Measurements from ENCODE around the gene ACER3.
"Not testable (repeated sequence)": the region's sequence is repeated elsewhere in the genome, so short reads cannot be mapped to it uniquely, and the experiment has no call there.

ACER3 gene

DNA sequence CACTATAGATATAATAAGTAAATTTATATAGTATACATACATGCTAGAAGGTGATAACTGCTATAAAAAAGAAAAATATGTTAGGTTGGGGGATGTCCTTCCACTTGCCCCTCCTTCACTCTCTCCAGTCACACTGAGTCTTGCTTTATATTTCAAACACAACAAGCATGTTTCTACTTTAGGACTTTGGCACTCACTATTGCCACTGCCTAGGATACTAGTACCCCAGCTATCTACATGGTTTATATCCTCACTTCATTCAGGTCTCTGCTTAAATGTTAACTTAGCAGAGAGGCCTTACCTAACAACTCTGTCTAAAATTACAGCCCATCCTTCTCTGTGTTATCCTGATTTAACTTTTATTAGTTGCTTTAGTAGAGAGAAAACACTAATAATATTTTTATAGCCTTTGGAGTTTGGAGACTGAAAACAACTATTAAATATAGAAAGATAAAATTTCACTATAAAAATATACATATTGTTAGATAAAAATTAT, 134.4 kb downstream of the ACER3 start:
- no peak for DNase-seq (ENCODE audit: low read depth)

GRCh38 chr11:76997512-76997911, 136.8 kb downstream of the ACER3 start:
- no peak for DNase-seq (ENCODE audit: low read depth)

- no peak for DNase-seq (ENCODE audit: low read depth)
These were observed 138.9 kb downstream of the ACER3 start for GRCh38 chr11:76999597-76999996.

DNA sequence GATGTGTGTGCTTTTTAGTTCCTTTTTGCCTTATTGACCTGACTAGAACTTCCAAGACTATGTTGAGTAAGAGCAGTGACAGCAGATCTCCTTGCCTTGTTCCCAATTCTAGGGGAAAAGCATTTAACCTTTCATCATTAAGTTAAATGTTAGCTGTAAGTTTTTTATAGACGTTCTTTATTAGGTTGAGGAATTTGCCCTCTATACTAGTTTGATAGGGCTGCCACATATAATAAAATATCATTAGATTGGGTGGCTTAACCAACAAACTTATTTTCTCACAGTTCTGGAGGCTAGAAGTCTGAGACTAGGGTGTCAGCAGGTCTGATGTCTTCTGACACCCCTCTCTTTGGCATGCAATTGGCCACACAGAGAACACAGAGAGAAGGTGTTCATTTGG, 140.9 kb downstream of the ACER3 start:
- no peak for DNase-seq (ENCODE audit: low read depth)

DNA sequence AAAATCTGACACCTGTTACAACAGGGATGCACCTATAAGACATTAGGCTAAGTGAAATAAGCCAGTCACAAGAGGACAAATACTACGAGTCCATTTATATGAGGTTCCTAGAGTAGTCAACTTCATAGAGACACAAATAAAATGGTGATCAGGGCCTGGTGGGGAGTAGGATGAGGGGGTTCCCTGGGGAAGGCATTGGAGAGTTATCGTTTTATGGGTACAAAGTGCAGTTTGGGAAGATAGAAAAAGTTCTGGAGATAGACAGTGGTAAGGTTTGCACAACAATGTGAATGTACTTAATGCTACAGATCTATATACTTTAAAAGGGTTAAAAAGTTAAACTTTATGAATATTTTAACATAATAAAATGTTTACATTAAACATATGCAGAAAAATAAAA, 142.1 kb downstream of the ACER3 start:
- no peak for DNase-seq (ENCODE audit: low read depth)

DNA sequence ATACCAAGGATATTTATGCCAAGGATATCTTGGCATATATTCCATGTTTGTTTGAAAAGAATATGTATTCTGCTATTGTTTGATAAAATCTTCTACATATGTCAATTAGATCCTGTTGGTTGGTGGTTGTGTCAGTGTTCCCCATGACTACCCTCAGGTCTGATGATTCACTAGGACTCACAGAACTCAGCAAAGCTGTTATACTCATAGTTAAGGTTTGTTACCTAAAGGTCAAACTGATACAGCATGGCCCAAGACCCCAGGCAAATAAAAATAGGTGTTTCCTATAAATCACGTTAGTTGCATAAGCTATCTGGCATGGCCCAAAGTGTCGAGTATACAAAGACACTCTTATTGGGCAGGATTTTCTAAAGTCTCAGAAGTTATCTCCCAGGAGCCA, 143.2 kb downstream of the ACER3 start:
- DNase-seq (ENCODE audit: low read depth) = no peak

DNA sequence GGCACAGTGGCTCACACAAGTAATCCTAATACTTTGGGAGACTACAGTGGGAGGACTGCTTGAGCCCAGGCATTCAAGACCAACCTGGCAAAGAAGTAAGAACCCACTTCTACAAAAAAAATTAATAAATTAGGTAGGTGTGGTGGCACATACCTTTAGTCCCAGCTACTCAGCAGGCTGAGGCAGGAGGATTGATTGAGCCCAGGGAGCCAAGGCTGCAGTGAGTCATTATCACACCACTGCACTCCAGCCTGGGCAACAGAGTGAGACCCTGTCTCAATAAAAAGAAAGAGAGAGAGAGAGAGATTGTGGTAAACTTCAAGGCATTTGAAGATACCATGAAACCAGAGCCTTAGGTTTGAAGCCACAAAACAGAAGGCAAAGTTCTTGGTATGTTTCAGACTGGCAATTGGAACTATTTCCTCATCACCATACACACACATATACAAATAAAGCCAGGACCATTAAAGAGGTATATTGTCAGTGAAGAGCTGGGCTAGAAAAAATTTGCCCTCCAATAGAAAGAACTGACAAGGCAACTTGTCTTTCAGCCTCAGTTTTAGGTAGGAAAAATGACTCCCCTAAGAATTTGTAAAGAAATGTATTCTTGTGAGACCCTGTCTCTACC, 148.9 kb downstream of the ACER3 start:
- DNase-seq (ENCODE audit: low read depth) = no peak

GRCh38 chr11:77014669-77015068, 154.0 kb downstream of the ACER3 start:
- DNase-seq (ENCODE audit: low read depth) = no peak

DNA sequence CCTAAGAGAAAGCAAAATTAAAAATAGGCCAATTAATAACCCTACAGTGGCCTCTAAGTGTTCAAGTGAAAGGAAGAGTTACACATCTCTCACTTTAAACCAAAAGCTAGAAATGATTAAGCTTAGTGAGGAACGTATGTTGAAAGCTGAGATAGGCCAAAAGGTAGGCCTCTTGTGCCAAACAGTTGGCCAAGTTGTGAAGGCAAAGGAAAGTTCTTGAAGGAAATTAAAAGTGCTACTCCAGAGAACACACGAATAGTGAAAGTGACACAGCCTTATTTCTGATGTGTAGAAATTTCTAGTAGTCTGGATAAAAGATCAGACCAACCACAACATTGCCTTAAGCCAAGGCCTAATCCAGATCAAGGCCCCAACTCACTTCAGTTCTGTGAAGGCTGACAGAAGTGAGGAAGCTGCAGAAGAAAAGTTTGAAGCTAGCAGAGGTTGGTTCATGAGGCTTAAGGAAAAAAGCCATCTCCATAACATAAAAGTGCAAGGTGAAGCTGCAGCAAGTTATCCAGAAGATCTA, 157.7 kb downstream of the ACER3 start:
- DNase-seq (ENCODE audit: low read depth) = not testable (repeated sequence)

DNA sequence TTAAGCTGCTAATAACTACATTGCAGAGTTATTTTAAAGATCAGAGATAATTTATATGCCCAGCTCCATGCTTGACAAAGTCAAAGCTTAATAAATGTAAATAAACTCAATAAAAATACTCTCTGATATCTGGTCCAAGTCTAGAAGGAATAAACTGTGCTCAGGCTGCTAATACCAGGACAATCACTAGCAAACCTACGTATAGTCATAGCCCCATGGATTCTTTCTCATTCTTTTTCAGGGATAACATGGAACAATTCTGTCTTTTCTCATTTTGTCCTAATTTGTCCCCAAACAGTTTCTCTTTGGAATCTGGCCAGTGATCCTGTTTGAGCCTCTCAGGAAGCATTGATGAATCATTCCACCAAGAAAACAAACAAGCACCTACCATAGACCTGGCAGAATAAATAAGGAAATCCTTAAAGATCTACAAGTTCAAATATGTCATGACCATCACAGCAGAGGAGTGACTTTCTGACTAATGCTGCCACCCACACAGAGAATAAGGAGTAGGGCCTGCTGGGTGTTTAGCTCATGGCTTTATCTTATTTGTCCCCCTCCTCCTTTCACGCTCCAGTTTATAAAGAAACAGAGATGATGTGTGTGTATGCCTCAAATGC, 159.4 kb downstream of the ACER3 start:
- DNase-seq (ENCODE audit: low read depth) = no peak

DNA sequence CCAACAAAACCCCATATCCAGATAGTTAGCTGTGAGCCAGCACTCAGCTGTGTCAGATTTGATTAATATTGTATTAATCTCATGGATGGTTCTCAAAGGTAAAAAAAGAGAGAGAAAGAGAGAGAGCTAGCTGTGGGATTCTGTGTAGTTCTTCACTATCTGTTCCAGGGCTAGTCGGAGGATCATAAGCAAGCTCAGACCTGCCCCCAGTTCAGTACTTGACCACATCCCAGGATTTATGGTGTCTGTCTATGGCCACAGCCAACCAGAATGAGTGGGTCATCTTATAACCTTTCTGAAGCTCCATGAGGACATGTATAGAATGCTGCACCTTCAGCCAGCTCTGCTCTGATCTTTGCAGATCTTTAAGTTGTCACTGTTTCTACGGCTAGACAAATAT, 160.0 kb downstream of the ACER3 start:
- no peak for DNase-seq (ENCODE audit: low read depth)

- no peak for DNase-seq (ENCODE audit: low read depth)
These were observed 164.0 kb downstream of the ACER3 start for GRCh38 chr11:77024745-77025144.

DNA sequence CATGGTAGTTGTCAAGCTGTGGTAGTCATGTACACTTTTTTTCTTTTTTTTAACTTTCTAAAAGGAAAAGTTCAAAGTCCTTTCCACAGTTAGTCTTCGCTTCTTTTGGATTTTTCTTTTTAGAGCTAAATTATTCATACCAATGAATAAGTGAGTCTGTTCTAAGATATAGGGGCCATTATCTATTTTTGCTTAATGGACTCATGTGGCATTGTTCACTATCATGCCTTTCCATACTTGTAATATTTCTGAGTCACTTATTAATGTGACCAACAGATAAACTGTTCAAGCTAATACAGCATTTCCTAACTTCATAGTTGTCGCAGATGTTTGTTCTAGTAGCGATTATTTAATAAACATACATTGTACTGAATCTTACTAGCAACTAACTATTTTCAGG, 165.5 kb downstream of the ACER3 start:
- DNase-seq (ENCODE audit: low read depth) = no peak

DNA sequence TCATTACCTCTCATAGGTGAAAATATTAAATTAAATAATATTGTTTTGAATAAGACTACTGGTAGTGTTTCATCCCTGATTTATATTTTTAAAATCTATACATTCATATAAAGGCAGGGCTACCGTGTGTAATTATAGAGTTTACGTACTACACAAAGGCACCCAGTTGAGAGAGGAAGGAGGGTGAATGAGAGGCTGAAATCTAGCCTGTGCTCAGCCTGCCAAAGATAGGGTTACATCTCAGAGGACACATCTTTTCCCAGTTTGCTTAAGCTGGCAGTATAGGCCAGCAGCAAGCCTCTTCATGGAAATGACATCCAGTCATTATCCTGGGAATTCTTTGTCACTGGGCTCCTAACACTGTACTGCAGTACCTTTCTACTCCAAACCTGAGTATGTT, 166.0 kb downstream of the ACER3 start:
- no peak for DNase-seq (ENCODE audit: low read depth)

- no peak for DNase-seq (ENCODE audit: low read depth)
These were observed 166.6 kb downstream of the ACER3 start for GRCh38 chr11:77027275-77027674.

DNA sequence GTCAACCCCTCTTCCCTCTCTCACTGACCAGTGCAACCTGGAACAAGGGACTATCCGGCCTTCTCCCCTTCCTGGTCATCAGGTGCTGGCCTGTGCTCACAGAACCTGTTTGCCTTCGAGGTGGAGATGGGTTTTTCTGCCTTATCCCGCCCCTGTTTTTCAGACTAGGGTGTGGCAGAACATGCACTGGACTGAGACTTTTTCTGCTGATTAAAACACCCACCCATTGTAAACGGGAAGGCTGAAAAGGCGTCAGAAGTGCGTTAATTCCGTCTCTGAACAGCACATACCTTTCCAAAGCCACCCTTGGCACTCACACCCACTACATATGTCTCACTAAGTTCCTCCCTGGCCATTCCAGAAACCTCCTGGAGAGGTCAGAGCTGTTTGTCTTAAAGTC, 169.1 kb downstream of the ACER3 start:
- DNase-seq (ENCODE audit: low read depth) = no peak

DNA sequence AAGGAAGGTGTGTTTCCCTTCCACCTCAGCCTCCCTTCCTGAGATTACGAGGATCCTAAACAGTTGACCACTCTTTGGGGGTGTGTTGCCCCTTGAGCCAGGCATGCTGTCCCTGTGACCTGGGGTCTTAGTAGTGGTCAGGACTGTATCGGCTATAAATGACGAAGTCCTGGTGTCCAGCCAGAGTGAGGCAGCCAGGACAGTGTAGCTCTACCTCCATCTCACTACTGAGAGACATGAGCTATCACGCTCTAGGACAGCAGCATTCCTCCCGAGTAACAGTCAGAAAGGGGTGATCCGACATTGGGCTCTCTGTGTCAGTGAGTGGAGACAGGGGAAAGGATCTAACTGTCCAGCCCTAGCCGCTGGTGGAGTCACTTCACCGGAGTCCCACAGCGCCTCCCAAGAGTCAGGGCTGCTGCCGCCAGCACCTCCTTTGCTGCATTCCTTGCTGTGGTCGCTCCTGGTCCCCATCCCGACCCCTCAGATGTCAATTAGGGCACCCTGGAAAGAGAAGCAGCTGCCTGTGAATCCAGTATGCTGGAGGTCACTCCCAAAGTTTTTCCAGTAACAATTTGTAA, 170.2 kb downstream of the ACER3 start:
- no peak for DNase-seq (ENCODE audit: low read depth)

DNA sequence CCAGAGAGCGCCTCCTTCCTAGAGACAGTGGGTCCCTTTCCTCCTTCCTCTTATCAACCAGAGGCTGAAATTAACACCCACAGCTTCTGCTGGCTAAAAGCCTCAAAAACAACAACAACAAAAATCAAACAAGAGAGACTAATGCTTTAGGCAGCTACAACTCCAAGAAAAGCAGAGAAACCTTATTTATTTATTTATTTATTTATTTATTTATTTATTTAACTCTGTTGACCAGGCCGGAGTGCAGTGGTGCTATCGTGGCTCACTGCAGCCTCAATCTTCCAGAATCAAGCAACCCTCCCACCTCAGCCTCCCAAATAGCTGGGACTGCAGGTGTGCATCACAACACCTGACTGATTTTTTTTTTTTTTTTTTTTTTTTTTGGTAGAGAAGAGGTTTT, 170.9 kb downstream of the ACER3 start:
- DNase-seq (ENCODE audit: low read depth) = no peak

DNA sequence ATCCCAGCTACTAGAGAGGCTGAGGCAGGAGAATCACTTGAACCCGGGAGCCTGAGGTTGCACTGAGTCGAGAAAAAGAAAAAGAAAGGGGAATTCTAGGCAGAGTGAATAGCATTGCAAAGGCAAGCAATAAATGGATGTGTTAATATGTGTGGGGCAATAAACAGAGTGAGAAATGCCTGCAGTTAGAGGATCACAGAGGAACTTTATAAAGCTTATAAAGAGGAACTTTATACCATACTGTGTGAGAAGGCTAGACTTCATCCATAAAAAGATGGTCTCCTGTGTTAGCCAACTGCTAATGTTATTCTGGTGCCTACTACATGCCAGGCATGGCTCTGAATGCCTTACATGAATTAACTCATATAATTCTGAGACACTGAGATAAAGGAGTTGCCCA, 174.3 kb downstream of the ACER3 start:
- DNase-seq (ENCODE audit: low read depth) = no peak

DNA sequence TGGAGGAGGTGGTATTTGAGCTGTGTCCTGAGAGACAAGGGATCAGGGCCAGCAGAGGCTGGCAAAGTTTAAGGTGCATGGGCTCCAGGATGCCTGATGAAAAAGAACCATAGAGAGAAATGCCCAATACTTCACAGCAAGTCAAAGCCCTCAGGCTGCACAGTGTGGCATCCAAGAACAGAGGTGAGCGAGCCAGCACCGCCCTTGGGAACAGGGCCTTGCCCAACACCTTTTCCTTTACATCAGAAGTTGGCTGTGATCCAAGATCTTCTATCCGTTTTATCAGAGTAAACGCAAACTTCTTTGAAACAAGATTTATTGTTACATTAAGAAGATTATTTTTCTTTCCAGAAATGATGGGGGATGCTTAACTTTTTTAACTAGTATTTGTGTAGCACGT, 174.9 kb downstream of the ACER3 start:
- DNase-seq (ENCODE audit: low read depth) = no peak

DNA sequence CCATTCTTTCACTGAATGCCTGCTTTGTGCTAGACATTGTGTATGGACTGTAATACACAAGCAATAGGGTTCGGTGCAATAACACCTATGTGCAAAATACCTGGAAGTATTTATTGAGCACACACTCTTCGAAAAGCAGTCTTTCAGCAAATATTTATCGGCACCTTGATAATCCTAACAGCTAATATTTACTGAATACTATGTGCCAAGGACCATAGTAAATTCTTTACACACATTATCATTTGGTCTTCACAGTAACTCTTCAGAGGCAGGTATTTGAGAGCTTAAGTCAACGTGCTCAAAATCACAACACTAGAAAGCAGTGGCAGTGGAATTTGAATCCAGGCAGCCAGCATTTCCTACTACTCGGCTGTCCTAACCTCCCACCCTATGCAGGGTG, 175.7 kb downstream of the ACER3 start:
- no peak for DNase-seq (ENCODE audit: low read depth)

GRCh38 chr11:77037057-77037456, 176.3 kb downstream of the ACER3 start:
- no peak for DNase-seq (ENCODE audit: low read depth)

DNA sequence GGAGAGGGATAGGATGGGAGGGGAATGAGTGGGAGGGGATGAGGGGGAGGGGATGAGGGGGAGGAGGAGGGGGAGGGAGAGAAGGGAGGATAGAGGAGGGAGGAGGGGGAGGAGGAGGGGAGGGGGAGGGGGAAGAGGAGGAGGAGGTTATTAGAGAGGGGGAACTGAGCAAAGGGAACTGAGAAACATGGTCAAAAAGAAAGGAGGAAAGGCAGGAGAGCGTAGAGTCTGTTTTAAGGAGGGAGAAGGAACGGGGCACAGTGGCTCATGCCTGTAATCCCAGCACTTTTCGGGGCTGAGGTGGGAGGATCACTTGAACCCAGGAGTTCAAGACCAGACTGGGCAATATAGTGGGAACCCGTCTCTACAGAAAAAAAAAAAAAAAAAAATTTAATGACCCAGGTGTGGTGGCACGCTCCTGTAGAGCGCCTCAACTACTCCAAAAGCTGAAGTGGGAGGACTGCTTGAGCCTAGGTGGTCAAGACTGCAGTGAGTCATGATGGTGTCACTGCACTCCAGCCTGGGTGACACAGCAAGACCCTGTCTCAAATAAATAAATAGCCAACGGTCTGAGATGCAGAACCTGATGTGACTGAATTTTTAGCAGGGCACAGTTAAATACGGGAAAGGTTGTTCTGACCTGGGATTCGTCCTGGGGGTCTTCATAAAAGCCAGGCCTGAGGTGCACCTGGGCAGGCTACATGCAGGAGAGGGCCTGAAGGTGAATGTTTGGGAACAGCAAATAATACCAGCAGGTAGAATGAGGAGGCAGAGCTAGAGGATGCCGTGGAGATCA, 177.5 kb downstream of the ACER3 start:
- DNase-seq (ENCODE audit: low read depth) = no peak

Data from stimulated activated CD8-positive, alpha-beta memory T cell treated with anti-CD3 and anti-CD28 coated beads, Interleukin-7, amount 100 ng/mL, for 24 hours (primary cell).